Astrocyte (in vitro differentiated cells and primary cell): ENCODE results near the gene TMEM271. TPM values are rescaled to one million over a fixed set of nuclear protein-coding genes. Genes with fewer than 3 reads are reported as not detected.

Source experiments
- DNase-seq: peaks from one replicate; pipeline ENCODE4 v3.0.0-alpha.2; 2010; ENCODE audit warnings: low read depth
- FAIRE-seq: peaks from 2 replicates; lab custom pipeline; 2011; peaks lifted over from hg19 to GRCh38; lab: Jason Lieb, UNC
- H2AFZ ChIP-seq: 2 replicates; pipeline ENCODE4 v1.6.0; 2012; ENCODE audit warnings: low read depth, low read length, inconsistent platforms
- H3K27ac ChIP-seq: 2 replicates; pipeline ENCODE4 v1.5.1; 2011; ENCODE audit warnings: low read depth, low read length, inconsistent platforms
- H3K27me3 ChIP-seq: 2 replicates; pipeline ENCODE4 v1.6.0; 2011; ENCODE audit warnings: low read length, inconsistent platforms; ENCODE audit not compliant: insufficient read depth
- H3K36me3 ChIP-seq: 2 replicates; pipeline ENCODE4 v1.5.1; 2011; ENCODE audit warnings: low read length, inconsistent platforms; ENCODE audit not compliant: insufficient read depth
- H3K4me1 ChIP-seq: 2 replicates; pipeline ENCODE4 v1.5.1; 2011; ENCODE audit warnings: low read length, inconsistent platforms; ENCODE audit not compliant: insufficient read depth
- H3K4me2 ChIP-seq: 2 replicates; pipeline ENCODE4 v1.6.0; 2012; ENCODE audit warnings: low read length, inconsistent platforms
- H3K4me3 ChIP-seq: 2 replicates; pipeline ENCODE4 v1.5.1; 2011; ENCODE audit warnings: low read depth, mild to moderate bottlenecking, low read length, inconsistent platforms; ENCODE audit not compliant: insufficient read depth
- H3K79me2 ChIP-seq: 2 replicates; pipeline ENCODE4 v1.6.0; 2012; ENCODE audit warnings: mild to moderate bottlenecking, low read length, inconsistent platforms; ENCODE audit not compliant: insufficient read depth
- H3K9ac ChIP-seq: 2 replicates; pipeline ENCODE4 v1.6.0; 2012; ENCODE audit warnings: mild to moderate bottlenecking, low read length, inconsistent platforms
- H3K9me3 ChIP-seq: 2 replicates; pipeline ENCODE4 v1.5.1; 2012; ENCODE audit warnings: low read depth, mild to moderate bottlenecking, low read length, inconsistent platforms; ENCODE audit not compliant: insufficient read depth
- H4K20me1 ChIP-seq: 2 replicates; pipeline ENCODE4 v1.6.0; 2012; ENCODE audit warnings: low read length, inconsistent platforms; ENCODE audit not compliant: insufficient read depth
- H3K27ac Mint-ChIP-seq: one replicate; pipeline ENCODE4 v1.8.0; 2021; ENCODE audit warnings: mild to moderate bottlenecking, mixed read lengths; ENCODE audit not compliant: unreplicated experiment
- H3K27me3 Mint-ChIP-seq: one replicate; pipeline ENCODE4 v1.8.0; 2021; ENCODE audit warnings: low read depth, mixed read lengths; ENCODE audit not compliant: unreplicated experiment
- H3K36me3 Mint-ChIP-seq: one replicate; pipeline ENCODE4 v1.8.0; 2021; ENCODE audit warnings: low read depth, mixed read lengths; ENCODE audit not compliant: unreplicated experiment
- H3K4me1 Mint-ChIP-seq: one replicate; pipeline ENCODE4 v1.8.0; 2021; ENCODE audit warnings: low read depth, mixed read lengths; ENCODE audit not compliant: unreplicated experiment
- H3K4me3 Mint-ChIP-seq: one replicate; pipeline ENCODE4 v1.8.0; 2021; ENCODE audit warnings: mild to moderate bottlenecking, moderate library complexity, mixed read lengths; ENCODE audit not compliant: unreplicated experiment
- H3K9me3 Mint-ChIP-seq: one replicate; pipeline ENCODE4 v1.8.0; 2021; ENCODE audit warnings: mild to moderate bottlenecking, mixed read lengths; ENCODE audit not compliant: unreplicated experiment
- CTCF ChIP-seq: IDR thresholded peaks from 2 replicates; pipeline ENCODE4 v1.5.1; 2011; ENCODE audit warnings: low read depth, mild to moderate bottlenecking, inconsistent platforms, low read length, moderate library complexity; ENCODE audit not compliant: insufficient read depth
- EZH2 ChIP-seq: IDR thresholded peaks from 2 replicates; pipeline ENCODE4 v1.6.1; 2012; ENCODE audit warnings: mild to moderate bottlenecking, low read length, inconsistent platforms; ENCODE audit not compliant: insufficient read depth
- total RNA-seq: library from RNA; stranded (reverse); gene quantifications from 2 replicates; pipeline ENCODE4 v1.2.1, GENCODE V29; 2021

Gene TMEM271
- total RNA-seq, 1 donor from 2014 or later: 4.4 TPM

- no peak within 1 kb of the TSS for H3K9ac ChIP-seq
- Mint-ChIP-seq H3K36me3 (peaks cover 2% of the 10 kb centered on the region), H3K27me3 (peaks cover 24% of the 10 kb centered on the region), H3K27ac (no peak within 1 kb of the TSS), H3K9me3 (no peaks in the 10 kb centered on the region), H3K4me1 (no peaks in the 10 kb centered on the region), H3K4me3 (no peak within 1 kb of the TSS)
- no peaks in the 10 kb centered on the region for H3K79me2 ChIP-seq
- no peaks in the 10 kb centered on the region for H3K4me1 ChIP-seq
- no peak for TF ChIP-seq CTCF
- no peak for TF ChIP-seq EZH2
- H2AFZ ChIP-seq: no peak within 1 kb of the TSS
- FAIRE-seq (no peak), DNase-seq (no peak)
- H3K9me3 ChIP-seq: peaks cover 5% of the 10 kb centered on the region
- no peak within 1 kb of the TSS for H3K4me2 ChIP-seq
- no peaks in the 10 kb centered on the region for H4K20me1 ChIP-seq
- H3K27ac ChIP-seq: no peak within 1 kb of the TSS
- no peak within 1 kb of the TSS for H3K4me3 ChIP-seq
- no peaks in the 10 kb centered on the region for H3K27me3 ChIP-seq
- H3K36me3 ChIP-seq: no peaks in the 10 kb centered on the region
Observed at GRCh38 chr4:624705-625590, 48.9 kb upstream of the TMEM271 start, which contains the start of gene PDE6B. Gene PDE6B (plus strand): TSS chr4:625573. CDS start chr4:625627, 54 bp downstream.

- Histone ChIP-seq H3K4me2 (no peak overlapping the region), H3K9me3 (peaks cover 5% of the 10 kb centered on the region), H3K79me2 (no peaks in the 10 kb centered on the region), H3K4me1 (no peaks in the 10 kb centered on the region), H3K27ac (no peak overlapping the region), H3K36me3 (no peaks in the 10 kb centered on the region), H3K9ac (no peak overlapping the region), H3K27me3 (no peaks in the 10 kb centered on the region), H3K4me3 (no peak overlapping the region), H4K20me1 (no peaks in the 10 kb centered on the region), H2AFZ (no peak overlapping the region)
- H3K4me1 Mint-ChIP-seq: no peaks in the 10 kb centered on the region
- H3K9me3 Mint-ChIP-seq: no peaks in the 10 kb centered on the region
- peaks cover 24% of the 10 kb centered on the region for H3K27me3 Mint-ChIP-seq
- no peak overlapping the region for H3K4me3 Mint-ChIP-seq
- DNase-seq (no peak), FAIRE-seq (no peak)
- peaks cover 2% of the 10 kb centered on the region for H3K36me3 Mint-ChIP-seq
- no peak overlapping the region for H3K27ac Mint-ChIP-seq
- TF ChIP-seq CTCF (no peak), EZH2 (no peak)
Observed at GRCh38 chr4:623914-624566, 47.9 kb upstream of the TMEM271 start.
